ENCODE results near the gene PHETA1. TPM values are rescaled to one million over a fixed set of nuclear protein-coding genes. Genes with fewer than 3 reads are reported as not detected.

PHETA1 gene
- total and polyA plus RNA-seq, 2 of the 13 experiments (the other 11 are each of a cell fraction or from before 2014, with no cell fraction given), result 11.3 to 20.8 TPM

DNA sequence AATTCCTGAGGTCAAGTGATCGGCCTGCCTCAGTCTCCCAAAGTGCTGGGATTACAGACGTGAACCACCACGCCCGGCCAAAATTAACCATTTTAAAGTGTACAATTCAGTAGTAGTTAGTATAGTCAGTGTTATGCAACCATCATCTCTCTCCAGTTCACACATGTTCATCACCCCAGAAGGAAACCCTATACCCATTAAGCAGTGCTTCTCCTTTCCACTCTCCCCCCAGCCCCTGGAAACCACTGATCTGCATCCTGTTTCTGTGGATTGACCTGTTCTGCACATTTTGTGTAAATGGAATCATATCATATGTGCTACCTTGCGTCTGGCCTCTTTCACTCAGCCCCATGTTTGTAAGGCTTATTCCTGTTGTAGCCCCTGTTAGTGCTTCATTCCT, 52.2 kb downstream of the PHETA1 start:
- H3K9me3 ChIP-seq (ENCODE audit: low read length), result no peaks in the 10 kb centered on the region
- no peaks in the 10 kb centered on the region for H3K79me2 ChIP-seq (ENCODE audit: insufficient read depth, low read length)
- in situ Hi-C loops (cut with HindIII; ENCODE audit: extremely low pct_ligation_motif_present, low pct_unique_long_range_greater_than_20kb), result loop anchor here (10.0 kb wide), 1 partner anchor 382 kb away; no protein-coding TSS in a partner anchor
- peaks cover 0 to 4% of the 10 kb centered on the region in 2 experiments; a peak in 3 of 5 replicates for H3K27me3 ChIP-seq (ENCODE audit: control insufficient read depth in 1 of 2, insufficient read depth in 2 of 2, low read length in 2 of 2)
- intact Hi-C loops (cut with micrococcal nuclease; ENCODE audit: unreplicated experiment), result no loop called here
- H4K20me1 ChIP-seq (ENCODE audit: insufficient read depth, low read length), result no peaks in the 10 kb centered on the region
- no peak overlapping the region for H3K4me3 ChIP-seq (replicated peaks in 1 of 3; ENCODE audit: insufficient read depth in 1 of 3, low read depth in 2 of 3, low read length in 3 of 3)
- WGBS (ENCODE audit: low lambda C conversion rate), result 20% methylated on average over 5 of the region's 5 CpGs
- FAIRE-seq (no peak), ATAC-seq (no peak), DNase-seq (ENCODE audit: low spot score) (no peak)
- ChIA-PET CTCF (ENCODE audit: low intra/inter-chr PET ratio, low total read pairs) (no interaction called here), POLR2A (no interaction called here)
- no peak overlapping the region for H3K27ac ChIP-seq (ENCODE audit: extremely low read length, insufficient read depth, low read length)
- no peak overlapping the region for H3K9ac ChIP-seq (ENCODE audit: insufficient read depth, low read depth, low read length)
- BruUV-seq (replicated peaks), result no TSS peak
- no peaks in the 10 kb centered on the region for H3K4me1 ChIP-seq (ENCODE audit: insufficient read depth, low read length)
- H2AFZ ChIP-seq (ENCODE audit: low read length), result no peak overlapping the region
- H3K36me3 ChIP-seq (replicated peaks in 1 of 2; ENCODE audit: control insufficient read depth in 1 of 2, insufficient read depth in 2 of 2, low read length in 2 of 2), result no peaks in the 10 kb centered on the region
- TF ChIP-seq U2AF1 (optimal IDR thresholded peaks at IDR 0.05; ENCODE audit: low read depth, low read length) (no peak), ZFP41 (CRISPR knock-in tag; IDR thresholded peaks at IDR 0.05; ENCODE audit: borderline replicate concordance) (no peak), NFRKB (IDR thresholded peaks at IDR 0.05) (no peak), ZFP1 (CRISPR knock-in tag; IDR thresholded peaks at IDR 0.05) (no peak), KDM6A (CRISPR knock-in tag; IDR thresholded peaks at IDR 0.05; ENCODE audit: low read depth) (no peak), ZNF232 (CRISPR knock-in tag; IDR thresholded peaks at IDR 0.05; ENCODE audit: borderline replicate concordance) (no peak), HNRNPK (IDR thresholded peaks at IDR 0.05; ENCODE audit: low read depth, low read length, poor library complexity, severe bottlenecking) (no peak), ZNF619 (CRISPR knock-in tag; IDR thresholded peaks at IDR 0.05) (no peak), MAFG (CRISPR knock-in tag; IDR thresholded peaks at IDR 0.05) (no peak), MTF1 (CRISPR knock-in tag; IDR thresholded peaks at IDR 0.05) (no peak), RORA (CRISPR knock-in tag; IDR thresholded peaks at IDR 0.05) (no peak), FOXO1 (CRISPR knock-in tag; IDR thresholded peaks at IDR 0.05) (no peak)
- TF ChIP-seq, protein P1, sequence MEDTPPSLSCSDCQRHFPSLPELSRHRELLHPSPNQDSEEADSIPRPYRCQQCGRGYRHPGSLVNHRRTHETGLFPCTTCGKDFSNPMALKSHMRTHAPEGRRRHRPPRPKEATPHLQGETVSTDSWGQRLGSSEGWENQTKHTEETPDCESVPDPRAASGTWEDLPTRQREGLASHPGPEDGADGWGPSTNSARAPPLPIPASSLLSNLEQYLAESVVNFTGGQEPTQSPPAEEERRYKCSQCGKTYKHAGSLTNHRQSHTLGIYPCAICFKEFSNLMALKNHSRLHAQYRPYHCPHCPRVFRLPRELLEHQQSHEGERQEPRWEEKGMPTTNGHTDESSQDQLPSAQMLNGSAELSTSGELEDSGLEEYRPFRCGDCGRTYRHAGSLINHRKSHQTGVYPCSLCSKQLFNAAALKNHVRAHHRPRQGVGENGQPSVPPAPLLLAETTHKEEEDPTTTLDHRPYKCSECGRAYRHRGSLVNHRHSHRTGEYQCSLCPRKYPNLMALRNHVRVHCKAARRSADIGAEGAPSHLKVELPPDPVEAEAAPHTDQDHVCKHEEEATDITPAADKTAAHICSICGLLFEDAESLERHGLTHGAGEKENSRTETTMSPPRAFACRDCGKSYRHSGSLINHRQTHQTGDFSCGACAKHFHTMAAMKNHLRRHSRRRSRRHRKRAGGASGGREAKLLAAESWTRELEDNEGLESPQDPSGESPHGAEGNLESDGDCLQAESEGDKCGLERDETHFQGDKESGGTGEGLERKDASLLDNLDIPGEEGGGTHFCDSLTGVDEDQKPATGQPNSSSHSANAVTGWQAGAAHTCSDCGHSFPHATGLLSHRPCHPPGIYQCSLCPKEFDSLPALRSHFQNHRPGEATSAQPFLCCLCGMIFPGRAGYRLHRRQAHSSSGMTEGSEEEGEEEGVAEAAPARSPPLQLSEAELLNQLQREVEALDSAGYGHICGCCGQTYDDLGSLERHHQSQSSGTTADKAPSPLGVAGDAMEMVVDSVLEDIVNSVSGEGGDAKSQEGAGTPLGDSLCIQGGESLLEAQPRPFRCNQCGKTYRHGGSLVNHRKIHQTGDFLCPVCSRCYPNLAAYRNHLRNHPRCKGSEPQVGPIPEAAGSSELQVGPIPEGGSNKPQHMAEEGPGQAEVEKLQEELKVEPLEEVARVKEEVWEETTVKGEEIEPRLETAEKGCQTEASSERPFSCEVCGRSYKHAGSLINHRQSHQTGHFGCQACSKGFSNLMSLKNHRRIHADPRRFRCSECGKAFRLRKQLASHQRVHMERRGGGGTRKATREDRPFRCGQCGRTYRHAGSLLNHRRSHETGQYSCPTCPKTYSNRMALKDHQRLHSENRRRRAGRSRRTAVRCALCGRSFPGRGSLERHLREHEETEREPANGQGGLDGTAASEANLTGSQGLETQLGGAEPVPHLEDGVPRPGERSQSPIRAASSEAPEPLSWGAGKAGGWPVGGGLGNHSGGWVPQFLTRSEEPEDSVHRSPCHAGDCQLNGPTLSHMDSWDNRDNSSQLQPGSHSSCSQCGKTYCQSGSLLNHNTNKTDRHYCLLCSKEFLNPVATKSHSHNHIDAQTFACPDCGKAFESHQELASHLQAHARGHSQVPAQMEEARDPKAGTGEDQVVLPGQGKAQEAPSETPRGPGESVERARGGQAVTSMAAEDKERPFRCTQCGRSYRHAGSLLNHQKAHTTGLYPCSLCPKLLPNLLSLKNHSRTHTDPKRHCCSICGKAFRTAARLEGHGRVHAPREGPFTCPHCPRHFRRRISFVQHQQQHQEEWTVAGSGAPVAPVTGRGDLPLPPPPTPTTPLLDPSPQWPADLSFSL (CRISPR knock-in tag; IDR thresholded peaks at IDR 0.05), result no peak
- TF ChIP-seq, protein P2, sequence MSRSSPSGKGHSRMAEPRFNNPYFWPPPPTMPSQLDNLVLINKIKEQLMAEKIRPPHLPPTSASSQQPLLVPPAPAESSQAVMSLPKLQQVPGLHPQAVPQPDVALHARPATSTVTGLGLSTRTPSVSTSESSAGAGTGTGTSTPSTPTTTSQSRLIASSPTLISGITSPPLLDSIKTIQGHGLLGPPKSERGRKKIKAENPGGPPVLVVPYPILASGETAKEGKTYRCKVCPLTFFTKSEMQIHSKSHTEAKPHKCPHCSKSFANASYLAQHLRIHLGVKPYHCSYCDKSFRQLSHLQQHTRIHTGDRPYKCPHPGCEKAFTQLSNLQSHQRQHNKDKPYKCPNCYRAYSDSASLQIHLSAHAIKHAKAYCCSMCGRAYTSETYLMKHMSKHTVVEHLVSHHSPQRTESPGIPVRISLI (CRISPR knock-in tag; IDR thresholded peaks at IDR 0.05; ENCODE audit: borderline replicate concordance), result no peak
- H3K4me2 ChIP-seq (ENCODE audit: low read depth, low read length), result no peak overlapping the region
